NCI-H82 treated with DMSO at 0.1 percent for 48 hours (cell line): ENCODE data around the gene FAM193A.
"Not testable (repeated sequence)": the region's sequence is repeated elsewhere in the genome, so short reads cannot be mapped to it uniquely, and the experiment has no call there.

ENCODE experiments used
- DNase-seq: peaks from one replicate; lab custom pipeline; 2025; ENCODE audit not compliant: unreplicated experiment; lab: John Stamatoyannopoulos, UW

The FAM193A gene

GRCh38 chr4:2515830-2516550 lies 20.5 kb upstream of the FAM193A start:
- DNase-seq, result no peak

GRCh38 chr4:2516635-2517034 lies 19.8 kb upstream of the FAM193A start:
- no peak for DNase-seq

GRCh38 chr4:2526559-2526958 lies 9.9 kb upstream of the FAM193A start:
- DNase-seq, result no peak

GRCh38 chr4:2534904-2535375 lies 1.5 kb upstream of the FAM193A start:
- no peak for DNase-seq

GRCh38 chr4:2535376-2536192 lies 863 bp upstream of the FAM193A start:
- DNase-seq, result no peak

- DNase-seq, result no peak
Observed at GRCh38 chr4:2537011-2537830, 774 bp downstream of the FAM193A start.

- DNase-seq, result not testable (repeated sequence)
Observed at GRCh38 chr4:2543580-2544191, 7.2 kb downstream of the FAM193A start.

- DNase-seq, result no peak
Observed at GRCh38 chr4:2545321-2546013, 9.0 kb downstream of the FAM193A start.

- DNase-seq, result no peak
Observed at GRCh38 chr4:2546286-2546823, 9.9 kb downstream of the FAM193A start.

GRCh38 chr4:2546961-2547691 lies 10.7 kb downstream of the FAM193A start:
- DNase-seq, result not testable (repeated sequence)

- DNase-seq, result no peak
Observed at GRCh38 chr4:2551118-2551517, 14.7 kb downstream of the FAM193A start.

GRCh38 chr4:2552806-2553205 lies 16.4 kb downstream of the FAM193A start:
- DNase-seq, result no peak

- DNase-seq, result no peak
Observed at GRCh38 chr4:2558301-2558700, 21.9 kb downstream of the FAM193A start.

- no peak for DNase-seq
Observed at GRCh38 chr4:2560167-2560566, 23.7 kb downstream of the FAM193A start.

GRCh38 chr4:2565533-2565932 lies 29.1 kb downstream of the FAM193A start:
- no peak for DNase-seq

GRCh38 chr4:2570036-2570435 lies 33.6 kb downstream of the FAM193A start:
- no peak for DNase-seq

GRCh38 chr4:2570551-2571222 lies 34.2 kb downstream of the FAM193A start:
- DNase-seq, result no peak

GRCh38 chr4:2572076-2572475 lies 35.6 kb downstream of the FAM193A start:
- DNase-seq, result no peak

- no peak for DNase-seq
Observed at GRCh38 chr4:2572866-2573265, 36.4 kb downstream of the FAM193A start.
